HCT116 (cell line): ENCODE data around the gene PRKCH.

Source experiments
- EZH2 ChIP-seq: fragments of 200-600 bp; sonication (generic); IDR thresholded peaks from 2 replicates; pipeline ENCODE4 v1.6.1; 2017; ENCODE audit warnings: antibody characterized with exemption, mixed run types
- POLR2A ChIP-seq: IDR thresholded peaks from 2 replicates; pipeline ENCODE4 v1.7.0; 2011; ENCODE audit warnings: borderline replicate concordance; ENCODE audit not compliant: insufficient read depth, insufficient read length; ENCODE audit errors: extremely low read depth
- RAD21 ChIP-seq: IDR thresholded peaks from 2 replicates; pipeline ENCODE4 v1.6.1; 2012; ENCODE audit warnings: low read depth, mild to moderate bottlenecking
- TCF7L2 ChIP-seq: IDR thresholded peaks from 2 replicates; pipeline ENCODE4 v1.7.0; 2011; ENCODE audit warnings: borderline replicate concordance, inconsistent platforms; ENCODE audit not compliant: insufficient read depth, insufficient read length; ENCODE audit errors: extremely low read depth
- TF ChIP-seq, protein P1 (sequence below), 3 experiments: fragments of 200-600 bp in 1 of 3; sonication (generic) in 1 of 3; IDR thresholded peaks in 2 of 3; conservative IDR thresholded peaks in 1 of 3; 2 replicates each; pipeline ENCODE4 v1.5.1; 2012 to 2017; ENCODE audit warnings: low read depth in 2 of 3, low read length in 2 of 3, antibody characterized with exemption in 1 of 3, borderline replicate concordance in 1 of 3, control low read depth in 1 of 3, mild to moderate bottlenecking in 1 of 3, mixed read lengths in 1 of 3, mixed run types in 1 of 3, moderate library complexity in 1 of 3; ENCODE audit not compliant: insufficient read depth in 1 of 3

- no peak for TF ChIP-seq EZH2
- no peak for TF ChIP-seq TCF7L2
- TF ChIP-seq, protein P1, sequence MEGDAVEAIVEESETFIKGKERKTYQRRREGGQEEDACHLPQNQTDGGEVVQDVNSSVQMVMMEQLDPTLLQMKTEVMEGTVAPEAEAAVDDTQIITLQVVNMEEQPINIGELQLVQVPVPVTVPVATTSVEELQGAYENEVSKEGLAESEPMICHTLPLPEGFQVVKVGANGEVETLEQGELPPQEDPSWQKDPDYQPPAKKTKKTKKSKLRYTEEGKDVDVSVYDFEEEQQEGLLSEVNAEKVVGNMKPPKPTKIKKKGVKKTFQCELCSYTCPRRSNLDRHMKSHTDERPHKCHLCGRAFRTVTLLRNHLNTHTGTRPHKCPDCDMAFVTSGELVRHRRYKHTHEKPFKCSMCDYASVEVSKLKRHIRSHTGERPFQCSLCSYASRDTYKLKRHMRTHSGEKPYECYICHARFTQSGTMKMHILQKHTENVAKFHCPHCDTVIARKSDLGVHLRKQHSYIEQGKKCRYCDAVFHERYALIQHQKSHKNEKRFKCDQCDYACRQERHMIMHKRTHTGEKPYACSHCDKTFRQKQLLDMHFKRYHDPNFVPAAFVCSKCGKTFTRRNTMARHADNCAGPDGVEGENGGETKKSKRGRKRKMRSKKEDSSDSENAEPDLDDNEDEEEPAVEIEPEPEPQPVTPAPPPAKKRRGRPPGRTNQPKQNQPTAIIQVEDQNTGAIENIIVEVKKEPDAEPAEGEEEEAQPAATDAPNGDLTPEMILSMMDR (IDR thresholded peaks at IDR 0.05 in 2 of 3, conservative IDR thresholded peaks at IDR 0.05 in 1 of 3; ENCODE audit: borderline replicate concordance in 1 of 3, insufficient read depth in 1 of 3, low read depth in 2 of 3, low read length in 2 of 3), result no peak
- TF ChIP-seq POLR2A, result no peak
- TF ChIP-seq RAD21, result no peak
Measured at GRCh38 chr14:61549425-61549824, 228.0 kb downstream of the PRKCH start.
